AG10803 (cell line): ENCODE results near the gene ATP6V1G1.

Source experiments
- DNase-seq: peaks from one replicate; pipeline ENCODE4 v3.0.0; 2010; ENCODE audit warnings: low read depth
- H3K4me3 ChIP-seq: 2 replicates; pipeline ENCODE4 v1.5.1; 2011; ENCODE audit warnings: mild to moderate bottlenecking, low read length, control low read depth
- TF ChIP-seq, protein P1 (sequence below): conservative IDR thresholded peaks from 2 replicates; pipeline ENCODE4 v1.5.1; 2011; ENCODE audit warnings: mild to moderate bottlenecking, low read length, control low read depth, inconsistent platforms

ATP6V1G1 gene

DNA sequence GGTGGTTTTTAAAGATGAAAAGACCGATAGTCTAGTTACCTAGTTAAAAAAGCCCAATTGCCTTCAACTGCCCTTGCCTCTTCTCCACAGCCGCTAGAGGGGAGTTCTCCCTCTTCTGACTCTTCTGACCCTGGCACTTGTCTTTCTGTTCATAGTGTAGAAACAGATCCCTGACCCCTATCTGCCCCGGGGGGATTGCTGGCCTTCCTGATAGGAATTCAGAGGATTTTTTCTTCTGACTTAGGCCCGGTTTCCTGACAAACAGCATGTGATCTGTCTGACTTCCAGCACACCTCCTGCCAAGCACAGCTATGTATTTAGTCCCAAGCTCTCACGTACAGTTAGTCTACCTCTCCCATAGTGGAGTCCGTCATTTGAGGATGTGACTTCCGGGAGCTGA is 18.5 kb downstream of the ATP6V1G1 start:
- H3K4me3 ChIP-seq = no peak overlapping the region
- no peak for DNase-seq

DNA sequence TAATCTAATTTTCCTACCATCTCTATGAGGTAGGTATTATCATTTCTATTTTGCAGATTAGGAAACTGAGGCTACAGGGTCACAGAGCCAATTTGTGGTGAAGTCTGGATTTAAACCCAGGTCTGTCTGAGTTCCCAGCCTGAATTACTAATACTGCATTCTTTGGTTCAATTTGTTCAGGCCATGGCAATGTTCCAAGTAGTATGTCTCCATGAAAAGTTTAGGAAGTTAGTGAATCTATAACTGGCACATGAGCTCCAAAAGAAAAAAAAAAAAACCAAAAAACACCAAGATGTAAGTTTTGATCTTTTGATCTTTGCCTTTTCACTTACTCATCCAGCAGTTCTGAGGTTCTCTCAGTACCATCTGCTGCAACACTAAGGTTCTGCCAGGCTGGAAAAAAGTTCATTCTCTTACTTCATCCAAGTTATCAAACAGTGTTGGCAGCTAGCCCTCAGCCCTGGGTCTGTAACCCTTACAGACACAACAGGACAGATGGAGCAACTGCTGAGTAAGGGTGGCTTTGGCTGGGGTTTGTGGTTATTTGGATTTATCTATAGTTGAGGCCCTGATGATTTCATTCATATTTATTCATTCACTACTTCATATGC is 19.1 kb downstream of the ATP6V1G1 start:
- DNase-seq = peak; percentile 97
- TF ChIP-seq, protein P1, sequence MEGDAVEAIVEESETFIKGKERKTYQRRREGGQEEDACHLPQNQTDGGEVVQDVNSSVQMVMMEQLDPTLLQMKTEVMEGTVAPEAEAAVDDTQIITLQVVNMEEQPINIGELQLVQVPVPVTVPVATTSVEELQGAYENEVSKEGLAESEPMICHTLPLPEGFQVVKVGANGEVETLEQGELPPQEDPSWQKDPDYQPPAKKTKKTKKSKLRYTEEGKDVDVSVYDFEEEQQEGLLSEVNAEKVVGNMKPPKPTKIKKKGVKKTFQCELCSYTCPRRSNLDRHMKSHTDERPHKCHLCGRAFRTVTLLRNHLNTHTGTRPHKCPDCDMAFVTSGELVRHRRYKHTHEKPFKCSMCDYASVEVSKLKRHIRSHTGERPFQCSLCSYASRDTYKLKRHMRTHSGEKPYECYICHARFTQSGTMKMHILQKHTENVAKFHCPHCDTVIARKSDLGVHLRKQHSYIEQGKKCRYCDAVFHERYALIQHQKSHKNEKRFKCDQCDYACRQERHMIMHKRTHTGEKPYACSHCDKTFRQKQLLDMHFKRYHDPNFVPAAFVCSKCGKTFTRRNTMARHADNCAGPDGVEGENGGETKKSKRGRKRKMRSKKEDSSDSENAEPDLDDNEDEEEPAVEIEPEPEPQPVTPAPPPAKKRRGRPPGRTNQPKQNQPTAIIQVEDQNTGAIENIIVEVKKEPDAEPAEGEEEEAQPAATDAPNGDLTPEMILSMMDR = no peak
- H3K4me3 ChIP-seq = no peak overlapping the region

More for the DNA sequence above, 18.5 kb downstream of the ATP6V1G1 start:
- TF ChIP-seq, protein P1 = no peak

DNA sequence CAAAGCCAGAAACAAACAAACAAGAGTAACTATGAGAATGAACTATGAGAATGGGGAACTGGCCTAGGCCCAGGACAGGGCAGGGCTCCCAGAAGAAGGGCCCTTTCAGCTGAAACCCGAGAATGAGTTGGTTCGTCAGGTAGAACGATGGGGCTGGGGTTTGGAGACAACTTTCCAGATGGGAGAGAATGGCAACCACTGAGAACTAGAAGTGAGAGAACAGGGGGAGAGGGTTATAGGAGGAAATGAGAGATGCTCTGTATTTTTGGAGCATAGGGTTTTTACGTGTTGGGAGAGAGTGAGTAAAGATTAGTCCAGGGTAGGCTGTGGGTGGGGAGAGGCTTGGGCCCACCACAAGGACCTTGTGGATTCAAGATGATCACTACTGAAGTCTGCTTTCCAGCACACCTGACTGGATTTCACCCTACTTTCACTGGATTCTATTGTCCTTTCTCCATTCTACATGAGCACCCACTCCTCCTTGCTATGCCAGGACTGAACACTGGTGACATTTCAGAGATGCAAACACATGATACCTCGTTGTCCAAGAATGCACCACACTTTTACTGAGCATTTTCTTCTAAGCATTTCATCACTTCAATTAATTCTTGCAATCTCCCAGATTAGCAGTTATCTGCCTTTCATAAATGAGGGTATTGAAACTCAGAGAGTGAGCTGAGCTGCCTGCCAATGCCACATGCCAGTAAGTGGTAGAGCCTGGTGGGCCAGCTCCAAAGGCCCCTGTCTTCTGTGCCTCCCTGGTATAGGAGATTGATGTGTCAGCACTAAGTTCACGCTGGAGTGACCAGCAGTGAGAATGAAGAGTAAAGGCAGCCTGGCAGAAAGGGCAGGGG is 20.3 kb downstream of the ATP6V1G1 start:
- TF ChIP-seq, protein P1 = no peak
- DNase-seq = no peak
- no peak overlapping the region for H3K4me3 ChIP-seq

DNA sequence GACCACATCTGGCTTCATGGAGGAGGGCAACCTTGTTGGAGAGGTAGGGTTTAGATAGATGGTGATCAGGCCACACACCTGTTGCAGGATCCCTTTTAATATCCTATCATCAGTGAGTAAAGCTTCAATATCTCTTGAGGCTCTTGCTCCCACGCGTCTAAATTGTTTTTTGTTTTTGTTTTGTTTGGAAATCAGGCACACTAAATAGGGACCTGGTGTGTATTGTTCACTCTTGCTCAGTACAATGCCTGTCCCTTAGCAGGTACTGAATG is 20.9 kb downstream of the ATP6V1G1 start:
- no peak for DNase-seq
- no peak overlapping the region for H3K4me3 ChIP-seq
- TF ChIP-seq, protein P1 = no peak

DNA sequence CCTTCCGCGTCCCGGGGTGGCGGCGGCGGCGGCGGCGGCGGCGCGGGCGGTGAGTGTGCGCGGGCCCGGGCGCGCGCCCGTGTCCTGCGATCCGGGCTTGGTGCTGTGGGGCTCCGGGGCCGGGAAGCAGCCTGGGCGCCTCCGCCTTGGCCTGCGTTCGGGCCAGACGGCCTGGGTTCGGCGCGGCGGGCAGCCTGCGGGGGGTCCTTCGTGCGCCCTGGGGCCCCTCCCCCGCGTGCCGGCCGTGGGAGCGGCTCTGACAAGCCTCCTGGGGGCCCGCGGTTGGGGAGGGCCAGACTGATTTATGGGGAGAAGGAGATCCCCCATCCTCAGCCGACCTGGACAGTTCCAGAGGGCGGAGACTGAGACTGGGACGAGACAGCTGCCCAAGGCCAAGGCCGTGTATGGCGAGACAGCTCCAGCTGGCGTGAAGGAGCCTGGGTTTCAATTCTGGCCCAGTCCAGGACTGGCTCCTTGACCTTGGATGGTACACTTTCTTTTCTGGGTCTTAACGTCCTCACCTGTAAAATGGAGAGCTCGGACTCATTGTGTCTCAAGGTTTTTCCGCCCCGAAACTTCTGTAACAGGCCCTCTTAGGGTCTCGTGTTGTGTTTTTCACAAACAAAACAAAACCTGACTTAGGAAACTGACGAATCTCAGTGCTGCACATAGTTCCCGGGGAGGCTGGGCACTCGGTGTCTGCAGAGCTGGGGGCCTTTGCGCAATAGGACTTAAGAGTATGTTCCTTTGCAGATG is 24.1 kb downstream of the ATP6V1G1 start:
- peak overlapping the region; percentile 75 for H3K4me3 ChIP-seq
- peak; percentile 71 for DNase-seq
- TF ChIP-seq, protein P1 = no peak

DNA sequence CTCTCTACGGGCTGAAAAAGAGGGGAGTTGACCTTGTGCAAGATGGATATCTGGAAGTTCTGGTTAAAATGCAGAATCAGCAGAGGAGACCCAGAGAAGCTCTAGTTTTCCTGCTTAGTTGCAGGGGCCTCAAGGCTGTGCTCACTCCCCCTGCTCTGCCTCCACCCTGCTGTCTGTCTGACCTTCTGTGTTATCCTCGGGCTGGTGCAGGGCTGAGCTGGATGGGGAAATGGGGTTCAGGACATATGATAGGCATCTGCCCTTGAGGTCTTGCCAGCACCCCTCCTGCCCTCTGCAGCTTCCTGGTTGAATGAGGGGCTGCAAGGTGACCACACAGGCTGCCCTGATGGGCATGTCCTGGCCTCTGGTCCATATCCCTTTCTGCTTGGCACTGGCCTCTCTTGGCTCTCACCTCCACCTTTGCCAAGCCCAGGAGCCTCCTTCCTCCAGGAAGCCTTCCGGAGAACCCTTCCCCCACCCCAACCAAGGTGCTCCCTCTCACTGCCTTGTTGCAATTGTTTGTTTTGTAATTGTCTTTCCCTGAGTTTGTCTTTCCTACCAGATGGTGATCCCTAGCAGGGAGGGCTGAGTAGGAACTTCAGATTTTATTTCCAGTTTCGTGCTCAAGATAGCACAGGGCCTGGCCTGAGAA is 24.8 kb downstream of the ATP6V1G1 start:
- TF ChIP-seq, protein P1 = no peak
- no peak for DNase-seq
- peak overlapping the region; percentile 75 for H3K4me3 ChIP-seq
